ENCODE data around the gene RHBDD3. TPM values are rescaled to one million over a fixed set of nuclear protein-coding genes. Genes with fewer than 3 reads are reported as not detected.

Gene RHBDD3
- total RNA-seq, 1 experiment from 2014 or later: 49.6 TPM

DNA sequence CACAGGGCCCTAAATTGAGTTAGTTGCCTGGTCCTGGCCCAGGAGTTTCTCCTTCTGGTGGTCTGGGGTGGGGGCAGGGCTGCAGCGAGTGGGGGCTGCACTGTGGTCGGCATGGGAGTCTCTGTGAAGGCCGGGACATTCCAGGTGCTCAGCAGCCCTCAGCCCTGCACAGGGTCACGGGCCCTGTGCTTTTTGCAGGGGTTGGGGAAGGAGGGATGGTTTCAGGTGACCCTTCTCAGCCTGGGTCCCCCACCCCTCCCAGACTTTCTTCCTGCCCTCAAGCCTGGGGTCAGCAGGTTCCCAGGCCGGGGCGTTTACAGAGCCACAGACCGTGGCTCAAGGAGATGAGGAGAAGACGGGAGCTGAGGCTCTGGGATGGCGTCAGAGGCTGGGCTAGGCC is 54.3 kb downstream of the RHBDD3 start:
- intact Hi-C loops (cut with micrococcal nuclease; ENCODE audit: unreplicated experiment) (no loop called here), in situ Hi-C loops (cut with HindIII; ENCODE audit: low pct_unique_long_range_greater_than_20kb, low sequenced_read_pairs) (no loop called here)
- no peaks in the 10 kb centered on the region for H3K4me1 ChIP-seq (ENCODE audit: control insufficient read depth, insufficient read depth, low read length)
- no peak overlapping the region for H3K27ac ChIP-seq (ENCODE audit: low read length)
- BruUV-seq (replicated peaks): no TSS peak
- no peaks in the 10 kb centered on the region for H3K27me3 ChIP-seq (ENCODE audit: control insufficient read depth, insufficient read depth, low read length)
- no peaks in the 10 kb centered on the region for H3K9me3 ChIP-seq (ENCODE audit: control insufficient read depth, insufficient read depth, low read depth, low read length)
- CTCF ChIA-PET: no interaction called here
- DNase-seq (ENCODE audit: low read depth, low spot score) (no peak), ATAC-seq (no peak)
- no peaks in the 10 kb centered on the region for H3K36me3 ChIP-seq (ENCODE audit: control insufficient read depth, insufficient read depth, low read length)
- no peak for TF ChIP-seq POLR2AphosphoS5 (IDR thresholded peaks at IDR 0.05; ENCODE audit: low read depth, low read length)
- no peak for TF ChIP-seq CTCF (IDR thresholded peaks at IDR 0.05)
- TF ChIP-seq TCF7L2 (IDR thresholded peaks at IDR 0.05; ENCODE audit: low read depth, low read length): no peak
- H3K4me3 ChIP-seq (ENCODE audit: low read depth in 2 of 2, low read length in 2 of 2): no peak overlapping the region
- POLR2A ChIA-PET: no interaction called here

GRCh38 chr22:29212743-29213142 is 55.0 kb downstream of the RHBDD3 start:
- TF ChIP-seq POLR2AphosphoS5 (IDR thresholded peaks at IDR 0.05; ENCODE audit: low read depth, low read length) (no peak), REST (IDR thresholded peaks at IDR 0.05; ENCODE audit: insufficient read depth in 1 of 2, low read depth in 2 of 2, low read length in 1 of 2) (no peak), SIN3A (IDR thresholded peaks at IDR 0.05; ENCODE audit: borderline replicate concordance, insufficient read depth, low read depth, low read length) (no peak), CTCF (IDR thresholded peaks at IDR 0.05) (no peak), TCF7L2 (IDR thresholded peaks at IDR 0.05; ENCODE audit: low read depth, low read length) (no peak)
- H3K27ac ChIP-seq (ENCODE audit: low read length): no peak overlapping the region
- H3K4me3 ChIP-seq (ENCODE audit: low read depth in 2 of 2, low read length in 2 of 2): no peak overlapping the region
- ChIA-PET POLR2A (no interaction called here), CTCF (interaction anchor here (0.7 kb wide), 1 partner anchor 131 kb away, joined by 7 read pairs; no protein-coding TSS in a partner anchor)
- in situ Hi-C loops (cut with HindIII; ENCODE audit: low pct_unique_long_range_greater_than_20kb, low sequenced_read_pairs): no loop called here
- no peak for DNase-seq (ENCODE audit: low read depth, low spot score)
- no peaks in the 10 kb centered on the region for H3K27me3 ChIP-seq (ENCODE audit: control insufficient read depth, insufficient read depth, low read length)
- H3K9me3 ChIP-seq (ENCODE audit: control insufficient read depth, insufficient read depth, low read depth, low read length): no peaks in the 10 kb centered on the region
- intact Hi-C loops (cut with micrococcal nuclease; ENCODE audit: unreplicated experiment): no loop called here
- H3K36me3 ChIP-seq (ENCODE audit: control insufficient read depth, insufficient read depth, low read length): no peaks in the 10 kb centered on the region
- no TSS peak for BruUV-seq (replicated peaks)
- ATAC-seq: no peak
- H3K4me1 ChIP-seq (ENCODE audit: control insufficient read depth, insufficient read depth, low read length): no peaks in the 10 kb centered on the region

Data from Panc1 (cell line).